Left colon (tissue), 2 donors: ENCODE data around the gene AIMP2. TPM values are rescaled to one million over a fixed set of nuclear protein-coding genes. Genes with fewer than 3 reads are reported as not detected.

ENCODE experiments used
- total RNA-seq, 2 donors: library from RNA; stranded (reverse); fragmentation: NEBNext Ultra II Directional; extraction: Animal tissue kit (Norgen Biotek cat#: 25700); gene quantifications; one replicate each; pipeline ENCODE4 v1.2.1, GENCODE V29; 2021
- donor health status: DM: no; HTN: no; CAD: no.
- donor health status: DM: yes; HTN: yes; CAD: no.

Gene AIMP2
- total RNA-seq, 2 donors from 2014 or later = 41.1 to 49.8 TPM

Other genes with a start within 250 kb of the AIMP2 start
- 10 to 100 TPM; 18.9 TPM for gene RNF216, start 227.6 kb upstream of the AIMP2 start, total RNA-seq
- not detected for gene OCM, start 128.5 kb upstream of the AIMP2 start, total RNA-seq
- 10 to 100 TPM; 55.1 to 81.0 TPM for gene CCZ1, start 110.5 kb upstream of the AIMP2 start, total RNA-seq
- gene RSPH10B, start 38.6 kb upstream of the AIMP2 start, total RNA-seq = not detected
- 10 to 100 TPM; 10.6 to 10.7 TPM for gene PMS2, start 223 bp upstream of the AIMP2 start, total RNA-seq
- not detected for gene ANKRD61, start 22.1 kb downstream of the AIMP2 start, total RNA-seq
- gene EIF2AK1, start 49.9 kb downstream of the AIMP2 start, total RNA-seq = 100 to 1,000 TPM in 1 of 2 donors, 10 to 100 TPM in 1; 99.1 to 117 TPM
- 10 to 100 TPM in 1 of 2 donors, 1 to 10 TPM in 1; 9.9 to 11.6 TPM for gene USP42, start 95.7 kb downstream of the AIMP2 start, total RNA-seq